Measurements from ENCODE around the gene HDAC8. TPM values are rescaled to one million over a fixed set of nuclear protein-coding genes. Genes with fewer than 3 reads are reported as not detected.
"Not testable (repeated sequence)": the region's sequence is repeated elsewhere in the genome, so short reads cannot be mapped to it uniquely, and the experiment has no call there.

Gene HDAC8
- polyA plus RNA-seq, 2 of the 4 experiments (the other 2 are of a cell fraction) = 28.7 to 38.3 TPM

- no peak overlapping the region for H3K27ac ChIP-seq
- DNase-seq (ENCODE audit: low read depth in 1 of 2, low spot score in 1 of 2) (no peak), ATAC-seq (no peak), FAIRE-seq (peak; percentile 13)
- H3K9me3 ChIP-seq = no peaks in the 10 kb centered on the region
- H3K4me1 ChIP-seq = no peaks in the 10 kb centered on the region
- ChIA-PET POLR2A (no interaction called here), CTCF (interaction anchor here (1.0 kb wide), 1 partner anchor 10 kb away, joined by 3 read pairs; no protein-coding TSS in a partner anchor)
- TF ChIP-seq HMGXB4 (CRISPR knock-in tag; IDR thresholded peaks at IDR 0.05; ENCODE audit: borderline replicate concordance) (no peak), POLR2A (IDR thresholded peaks at IDR 0.05; ENCODE audit: low read length) (no peak)
- no peak overlapping the region for H3K4me2 ChIP-seq
- no peak overlapping the region for H3K4me3 ChIP-seq
- WGBS (ENCODE audit: missing lambda C conversion rate) = 91% methylated on average over 8 of the region's 8 CpGs
These were observed 245.9 kb downstream of the HDAC8 start for GRCh38 chrX:72326605-72327300.

GRCh38 chrX:72319651-72320050 is 253.0 kb downstream of the HDAC8 start:
- DNase-seq (ENCODE audit: low read depth in 1 of 2, low spot score in 1 of 2); CTCF ChIA-PET; H3K4me2 ChIP-seq; H3K27ac ChIP-seq; FAIRE-seq; POLR2A ChIA-PET; H3K4me3 ChIP-seq; H3K9me3 ChIP-seq; ATAC-seq; H3K4me1 ChIP-seq: not testable (repeated sequence)
- WGBS (ENCODE audit: missing lambda C conversion rate) = 91% methylated on average over 8 of the region's 8 CpGs

- no peak overlapping the region for H3K4me3 ChIP-seq
- H3K4me2 ChIP-seq = no peak overlapping the region
- WGBS (ENCODE audit: missing lambda C conversion rate) = 61% methylated on average over 4 of the region's 4 CpGs
- POLR2A ChIA-PET = no interaction called here
- no peak for FAIRE-seq
- H3K4me1 ChIP-seq = no peaks in the 10 kb centered on the region
- no peak for DNase-seq (ENCODE audit: low read depth in 1 of 2, low spot score in 1 of 2)
- no peak for ATAC-seq
- no peaks in the 10 kb centered on the region for H3K9me3 ChIP-seq
- CTCF ChIA-PET = interaction anchor here (0.8 to 1.4 kb wide), 3 partner anchors 9 to 68 kb away, joined by 3 read pairs; no protein-coding TSS in a partner anchor
- TF ChIP-seq PHF8 (IDR thresholded peaks at IDR 0.05; ENCODE audit: borderline replicate concordance, low read depth) (no peak), USF2 (IDR thresholded peaks at IDR 0.05) (no peak), JUN (IDR thresholded peaks at IDR 0.05) (no peak), MYC (IDR thresholded peaks at IDR 0.05; ENCODE audit: borderline replicate concordance, low read length) (no peak), CHD2 (IDR thresholded peaks at IDR 0.05; ENCODE audit: low read length, partially characterized antibody) (no peak), TFCP2L1 (CRISPR knock-in tag; IDR thresholded peaks at IDR 0.05) (no peak), JUNB (IDR thresholded peaks at IDR 0.05) (no peak), ZNF302 (CRISPR knock-in tag; IDR thresholded peaks at IDR 0.05) (no peak)
- H3K27ac ChIP-seq = no peak overlapping the region
These were observed 255.5 kb downstream of the HDAC8 start for GRCh38 chrX:72317139-72317538.

GRCh38 chrX:72316408-72317110 is 256.1 kb downstream of the HDAC8 start:
- no peak for FAIRE-seq
- 72% methylated on average over 12 of the region's 12 CpGs for WGBS (ENCODE audit: missing lambda C conversion rate)
- TF ChIP-seq HEYL (CRISPR knock-in tag; IDR thresholded peaks at IDR 0.05) (no peak), ZNF302 (CRISPR knock-in tag; IDR thresholded peaks at IDR 0.05) (no peak), PHF8 (IDR thresholded peaks at IDR 0.05; ENCODE audit: borderline replicate concordance, low read depth) (no peak), USF2 (IDR thresholded peaks at IDR 0.05) (no peak), KDM1A (IDR thresholded peaks at IDR 0.05; ENCODE audit: low read depth) (no peak), GATA3 (IDR thresholded peaks at IDR 0.05; ENCODE audit: borderline replicate concordance) (no peak), SREBF2 (IDR thresholded peaks at IDR 0.05) (no peak), CEBPB (IDR thresholded peaks at IDR 0.05) (no peak), SMC3 (IDR thresholded peaks at IDR 0.05) (no peak), FOSL2 (IDR thresholded peaks at IDR 0.05) (no peak), FOSL2 (CRISPR knock-in tag; IDR thresholded peaks at IDR 0.05) (no peak), PBX3 (IDR thresholded peaks at IDR 0.05) (no peak), ZC3H11A (IDR thresholded peaks at IDR 0.05) (no peak), JUN (IDR thresholded peaks at IDR 0.05) (no peak), E2F6 (IDR thresholded peaks at IDR 0.05; ENCODE audit: borderline replicate concordance, low read depth) (no peak), MAZ (IDR thresholded peaks at IDR 0.05; ENCODE audit: borderline replicate concordance, low read depth, low read length) (no peak), ELK1 (IDR thresholded peaks at IDR 0.05; ENCODE audit: low read depth, low read length) (no peak)

More at GRCh38 chrX:72316408-72317110, 256.1 kb downstream of the HDAC8 start:
- Histone ChIP-seq H3K4me2 (no peak overlapping the region), H3K4me3 (no peak overlapping the region), H3K4me1 (no peaks in the 10 kb centered on the region), H3K9me3 (no peaks in the 10 kb centered on the region), H3K27ac (no peak overlapping the region)
- ATAC-seq (no peak), DNase-seq (ENCODE audit: low read depth in 1 of 2, low spot score in 1 of 2) (no peak)
- ChIA-PET CTCF (interaction anchor here (0.8 to 1.4 kb wide), 3 partner anchors 10 to 67 kb away, joined by 3 read pairs; no protein-coding TSS in a partner anchor), POLR2A (no interaction called here)

Measured in A549 (cell line).